HG03095 (cell line): ENCODE data around the gene EIF6.
"Not testable (repeated sequence)": the region's sequence is repeated elsewhere in the genome, so short reads cannot be mapped to it uniquely, and the experiment has no call there.

Experiments
- ATAC-seq: cut with Tn5 transposase; IDR thresholded peaks from one replicate; pipeline ENCODE4 v1.9.1; 2021; ENCODE audit warnings: moderate library complexity; ENCODE audit not compliant: unreplicated experiment

EIF6 gene

DNA sequence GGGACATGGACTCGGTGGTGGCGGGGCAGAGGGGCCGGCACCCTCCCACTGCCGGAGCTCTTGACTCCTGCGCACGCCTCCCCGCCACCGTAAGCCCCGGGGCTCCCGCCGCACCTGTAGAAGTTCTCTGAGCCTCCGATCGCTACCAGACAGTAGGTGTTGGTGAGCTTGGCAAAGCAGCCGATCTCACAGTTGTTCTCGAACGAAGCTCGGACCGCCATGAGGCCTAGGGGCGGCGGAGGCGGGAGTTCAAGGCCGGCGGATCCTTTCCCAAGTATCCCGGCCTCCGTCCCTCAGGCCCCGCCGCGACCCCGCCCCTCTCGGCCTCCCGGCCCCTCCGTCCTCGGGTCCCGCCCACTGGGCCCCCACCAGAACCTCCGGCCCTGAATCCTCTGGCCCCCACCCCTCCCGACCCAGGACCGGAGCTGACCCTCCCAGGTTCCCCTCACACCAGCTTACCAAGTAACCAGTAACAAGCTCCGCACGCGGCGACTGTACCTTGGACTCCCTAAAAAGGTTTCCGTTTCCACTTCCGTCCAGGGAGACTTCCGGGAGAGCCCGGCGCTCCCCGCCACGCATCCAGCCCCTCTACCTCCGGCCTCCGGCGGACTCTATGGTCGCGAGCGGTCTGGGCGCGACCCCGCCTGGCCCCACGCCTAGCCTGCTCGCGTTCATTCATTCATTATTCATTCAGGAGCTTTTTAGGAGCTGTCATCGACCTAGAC, at the start of gene EIF6:
Gene EIF6 (minus strand): TSS at position 506 of the 725 bp plus-strand sequence. CDS start 285 bp downstream, at position 221.
- ATAC-seq: peak; percentile 79

DNA sequence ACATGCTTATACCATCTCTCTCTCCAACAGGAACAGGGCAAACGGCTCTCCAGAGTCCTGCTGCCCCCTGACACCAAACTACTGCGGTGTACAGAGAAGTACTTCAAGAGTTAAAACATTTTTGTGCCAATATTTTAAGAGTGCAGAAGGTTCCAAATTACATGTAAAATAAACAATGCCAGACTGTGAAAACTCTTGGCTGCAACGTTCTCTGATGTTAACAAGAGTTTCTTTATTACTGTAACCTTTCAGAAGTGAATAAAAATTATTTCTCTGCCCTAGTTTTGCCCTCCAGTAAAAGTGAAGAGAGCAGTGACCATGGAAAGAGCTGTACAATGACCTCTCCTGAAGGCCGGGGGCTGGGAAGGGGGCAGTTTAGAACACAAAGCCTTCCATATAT, 49.0 kb upstream of the EIF6 start:
- ATAC-seq: no peak

DNA sequence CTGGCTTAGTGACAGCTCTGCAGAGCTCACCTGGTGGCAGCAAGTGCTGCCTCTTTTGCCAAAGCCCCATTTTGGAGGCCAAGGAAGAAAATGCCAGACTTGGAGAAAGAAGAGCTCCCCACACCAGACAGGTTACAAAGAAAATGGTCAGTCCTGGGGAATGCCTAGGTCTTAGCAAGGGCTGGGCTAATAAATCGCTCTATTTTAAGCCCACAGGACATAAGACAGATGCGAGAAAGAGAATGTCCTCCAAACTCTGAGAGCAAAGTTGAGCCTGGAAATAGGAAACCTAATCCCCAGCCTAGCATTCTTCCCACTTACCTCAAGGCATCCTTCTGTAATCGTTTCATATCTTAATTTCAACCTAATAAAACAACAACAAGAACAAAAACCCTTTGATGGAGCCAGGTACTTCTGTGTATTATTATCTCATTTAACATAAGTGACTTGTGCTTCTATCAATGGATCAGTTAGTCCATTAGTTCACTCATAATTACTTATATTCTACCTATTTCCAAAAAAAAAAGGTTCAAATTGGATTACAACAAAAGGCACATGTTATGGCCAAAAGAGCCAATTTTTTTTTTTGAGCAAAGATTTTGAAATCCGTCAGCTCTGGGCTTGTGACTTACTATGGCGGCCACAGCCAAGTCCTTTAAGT, 48.1 kb upstream of the EIF6 start:
- no peak for ATAC-seq

DNA sequence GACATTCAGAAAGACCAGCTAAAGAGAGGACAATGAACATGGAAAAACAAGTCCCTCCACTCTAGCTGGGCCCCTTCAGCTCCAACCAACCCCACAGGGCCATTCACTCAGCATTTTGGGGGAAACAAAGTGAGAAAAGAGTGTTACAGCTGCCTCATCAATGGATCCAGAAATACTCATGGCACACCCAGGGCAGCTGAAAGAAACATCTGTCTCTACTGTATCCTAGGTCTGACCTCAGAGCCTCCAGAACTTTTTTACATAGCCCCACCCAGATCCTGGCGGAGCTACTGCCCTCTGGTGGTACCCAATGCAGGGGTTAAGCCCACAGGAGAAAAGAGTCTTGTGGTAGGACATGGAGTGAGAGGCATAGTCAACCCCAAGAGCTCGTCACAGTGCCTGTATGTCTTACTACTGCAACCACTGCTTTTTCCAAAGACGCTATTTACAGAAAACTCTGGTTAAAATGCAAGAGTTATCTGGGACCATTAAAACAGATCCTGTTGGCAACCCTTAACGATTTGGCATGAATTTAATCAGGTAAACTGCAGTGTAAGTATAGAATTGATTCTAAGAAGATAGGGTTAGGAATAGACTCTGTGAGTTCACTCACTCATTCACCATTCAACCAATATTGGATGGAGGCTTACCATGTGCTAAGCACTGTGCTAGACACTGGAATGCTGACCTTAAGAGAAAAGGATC, 45.0 kb upstream of the EIF6 start:
- ATAC-seq: no peak

DNA sequence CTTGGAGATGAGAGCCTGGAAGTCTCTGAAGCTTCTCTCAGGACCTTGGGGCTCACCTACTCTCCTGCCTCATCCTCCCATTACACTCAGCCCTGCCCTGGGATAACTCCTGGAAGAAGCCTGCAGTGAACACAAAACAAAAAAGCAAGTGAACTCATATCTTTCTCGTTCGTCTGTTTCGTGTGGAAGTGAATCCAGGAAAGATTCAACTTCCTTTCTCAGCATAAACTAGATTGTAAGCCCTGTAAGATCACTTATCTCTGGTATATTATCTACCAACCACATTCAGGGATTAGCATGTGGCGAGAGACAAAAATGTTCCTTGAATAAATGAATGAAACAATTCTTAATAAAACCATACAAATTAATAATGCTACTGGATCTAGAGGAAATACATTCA, 44.1 kb upstream of the EIF6 start:
- no peak for ATAC-seq

DNA sequence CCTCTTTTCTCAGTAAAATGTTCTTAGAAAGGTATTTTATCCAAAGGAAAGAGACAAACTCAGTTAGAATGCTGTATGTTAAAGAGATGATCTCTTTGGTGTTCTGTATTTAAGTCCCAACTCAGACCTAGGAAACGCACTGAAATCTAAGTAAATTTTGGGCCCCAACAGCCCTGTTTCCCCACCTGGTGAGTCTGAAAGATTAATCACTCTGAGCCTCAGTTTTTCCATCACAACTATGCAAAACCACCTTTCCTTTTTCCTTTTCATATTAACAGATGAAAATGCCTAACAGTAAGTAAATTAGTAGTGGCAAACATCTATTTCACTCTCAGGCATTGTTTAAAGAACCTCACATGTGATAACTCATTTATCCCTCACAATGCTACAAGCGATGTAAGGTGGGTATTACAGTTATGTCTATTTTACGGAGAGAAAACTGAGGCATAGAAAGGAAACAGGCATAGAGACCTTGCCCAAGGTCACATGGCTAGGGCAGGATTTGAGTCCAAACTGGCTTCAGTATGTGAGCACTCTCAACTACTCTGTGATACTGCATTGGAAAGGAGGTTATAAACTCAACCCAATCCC, 43.6 kb upstream of the EIF6 start:
- no peak for ATAC-seq

DNA sequence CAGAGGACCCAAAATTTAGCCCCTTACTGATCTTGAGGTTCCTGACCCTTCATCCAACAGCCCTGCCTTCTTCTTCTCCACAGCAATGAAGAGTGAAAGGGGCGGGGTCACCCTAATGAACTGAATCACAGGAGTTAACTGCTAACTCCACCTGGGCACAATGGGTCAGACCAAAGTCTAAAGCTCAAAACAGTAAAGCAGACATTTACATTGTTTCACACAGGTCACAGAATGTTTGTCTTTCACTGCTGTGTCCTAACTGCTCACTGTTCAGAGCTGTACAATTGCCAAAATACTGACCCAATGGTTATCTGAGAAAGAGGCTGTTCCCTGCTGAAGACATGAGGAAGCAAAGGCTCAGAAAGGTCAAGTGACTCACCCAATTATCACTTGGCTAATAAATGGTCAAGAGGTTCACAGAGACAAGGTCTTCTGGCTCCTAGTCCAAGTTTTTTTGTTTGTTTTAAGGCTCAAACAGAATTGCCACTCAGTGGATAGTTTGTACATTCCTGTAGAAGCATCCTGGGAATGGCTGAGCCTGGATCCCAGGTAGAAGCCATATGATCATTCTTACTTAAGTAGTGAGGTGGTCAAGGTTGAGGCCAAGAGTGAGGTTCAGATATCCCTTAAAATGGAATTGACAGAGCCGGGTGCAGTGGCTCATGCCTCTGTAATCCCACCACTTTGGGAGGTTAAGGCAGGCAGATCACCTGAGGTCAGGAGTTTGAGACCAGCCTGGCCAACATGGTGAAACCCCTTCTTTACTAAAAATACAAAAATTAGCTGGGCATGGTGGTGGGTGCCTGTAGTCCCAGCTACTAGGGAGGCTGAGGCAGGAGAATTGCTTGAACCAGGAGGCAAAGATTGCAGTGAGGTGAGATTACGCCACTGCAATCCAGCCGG, 42.8 kb upstream of the EIF6 start:
- no peak for ATAC-seq

DNA sequence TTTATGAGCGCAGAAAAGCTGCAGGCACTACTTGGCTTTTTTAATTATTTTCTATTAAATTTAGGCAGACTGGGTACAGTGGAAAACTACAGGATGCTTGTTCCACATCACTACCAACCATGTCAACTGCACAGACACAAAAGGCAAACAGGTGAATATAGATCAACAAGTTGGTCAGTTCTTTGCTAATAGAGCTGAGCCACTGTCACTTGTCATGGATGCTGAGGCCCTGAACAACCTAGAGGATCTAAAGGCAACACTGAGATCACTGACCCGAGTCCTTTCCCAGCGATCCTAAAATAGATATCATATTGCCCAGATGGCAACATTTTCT, 42.1 kb upstream of the EIF6 start:
- ATAC-seq: no peak

DNA sequence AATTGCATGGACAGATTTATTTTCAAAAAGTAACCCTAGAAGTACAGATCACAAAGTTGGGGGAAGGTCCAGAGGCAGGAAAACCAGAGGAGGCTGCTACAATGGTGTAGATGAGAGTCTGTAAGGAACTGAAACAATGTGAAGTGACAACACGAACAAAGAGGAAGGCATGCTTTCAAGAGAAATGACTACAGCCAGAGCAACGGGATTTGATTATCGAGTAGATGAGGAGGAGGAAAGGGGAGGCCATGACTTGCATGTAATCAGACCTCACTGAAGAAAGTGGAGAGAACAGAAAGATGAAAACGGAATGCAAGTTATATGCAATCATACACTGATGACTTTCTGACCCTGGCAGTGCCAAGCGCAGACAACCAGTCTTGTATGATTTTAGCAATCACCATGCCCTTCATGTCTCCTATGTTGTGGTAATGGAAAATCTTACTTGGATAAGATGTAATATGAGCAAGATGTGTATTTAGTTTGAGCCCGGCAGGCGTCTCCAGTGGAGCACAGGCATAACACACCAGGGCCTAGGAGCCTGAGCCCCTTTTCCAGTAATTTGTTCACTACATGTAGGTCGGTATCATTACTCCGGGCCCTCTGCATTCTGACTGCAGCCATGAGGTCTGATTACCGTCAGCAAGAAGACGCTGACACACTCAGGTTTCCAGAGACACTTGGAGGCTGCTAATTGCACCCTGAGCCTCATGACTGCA, 41.6 kb upstream of the EIF6 start:
- ATAC-seq: no peak

DNA sequence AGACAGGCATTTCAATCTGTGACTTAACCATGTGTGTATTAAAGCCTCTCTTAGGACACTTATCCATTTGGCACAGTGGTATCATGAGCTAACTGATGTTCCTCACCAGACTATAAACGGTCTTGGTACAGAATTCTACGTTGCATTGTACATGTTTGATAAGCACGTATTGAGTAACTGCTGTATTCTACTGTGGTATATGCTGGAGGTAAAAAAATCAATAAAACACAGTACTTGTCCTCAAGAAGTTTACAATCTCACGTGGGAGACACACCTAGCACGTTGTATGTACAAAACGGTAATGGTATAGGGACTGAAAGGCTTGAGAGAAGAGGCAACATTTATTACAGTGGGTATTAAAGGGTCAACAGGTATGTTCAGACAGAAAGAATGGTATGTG, 40.8 kb upstream of the EIF6 start:
- ATAC-seq: no peak

DNA sequence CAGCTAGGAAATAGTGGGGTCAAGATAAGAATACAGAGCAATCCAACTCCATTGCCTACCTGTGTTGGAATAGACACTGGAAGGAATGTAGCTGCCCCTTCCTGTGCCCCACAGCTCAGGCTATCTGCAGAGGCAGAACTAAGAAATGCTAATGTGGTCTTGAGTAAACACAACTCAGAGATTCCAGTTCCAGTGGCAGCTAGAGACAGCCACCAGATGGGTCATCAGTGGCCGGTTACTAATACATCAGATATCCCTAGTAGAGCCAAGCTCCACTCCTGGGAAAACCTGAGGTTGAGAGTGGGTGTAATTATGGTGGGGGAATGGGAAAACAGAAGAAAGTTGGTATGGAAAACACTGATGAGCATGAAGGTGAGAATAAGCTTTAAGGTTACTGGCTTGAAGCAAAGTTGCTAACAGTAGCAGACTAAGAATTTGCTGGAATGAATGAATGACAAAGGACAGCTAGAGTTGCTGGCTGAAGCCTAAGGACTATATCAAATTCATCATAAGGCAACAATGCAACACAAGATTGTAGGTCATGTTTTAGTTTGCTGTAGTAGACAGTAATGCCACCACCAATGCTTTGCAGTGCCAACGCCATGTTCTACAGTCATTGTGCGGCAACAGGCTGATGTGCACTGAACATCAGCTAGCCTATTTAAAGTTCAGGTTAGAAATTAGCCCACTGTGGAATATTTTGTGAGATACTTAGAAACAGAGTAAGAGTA, 36.0 kb upstream of the EIF6 start:
- no peak for ATAC-seq

DNA sequence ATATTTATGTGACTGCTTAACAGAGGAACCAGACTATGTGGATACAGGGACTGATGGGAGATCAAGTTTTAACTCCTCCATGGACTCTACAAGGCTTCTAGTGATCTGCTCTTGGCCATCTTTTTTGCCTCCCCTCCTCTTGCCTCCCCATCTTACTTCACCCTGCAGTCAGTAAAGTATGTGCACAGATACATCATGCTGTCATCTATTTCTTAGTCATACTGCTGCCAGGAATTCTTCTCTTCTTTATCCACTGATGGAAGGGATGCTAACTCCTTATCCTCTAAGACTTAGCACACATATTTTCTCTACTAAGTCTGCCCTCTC, 35.3 kb upstream of the EIF6 start:
- no peak for ATAC-seq

DNA sequence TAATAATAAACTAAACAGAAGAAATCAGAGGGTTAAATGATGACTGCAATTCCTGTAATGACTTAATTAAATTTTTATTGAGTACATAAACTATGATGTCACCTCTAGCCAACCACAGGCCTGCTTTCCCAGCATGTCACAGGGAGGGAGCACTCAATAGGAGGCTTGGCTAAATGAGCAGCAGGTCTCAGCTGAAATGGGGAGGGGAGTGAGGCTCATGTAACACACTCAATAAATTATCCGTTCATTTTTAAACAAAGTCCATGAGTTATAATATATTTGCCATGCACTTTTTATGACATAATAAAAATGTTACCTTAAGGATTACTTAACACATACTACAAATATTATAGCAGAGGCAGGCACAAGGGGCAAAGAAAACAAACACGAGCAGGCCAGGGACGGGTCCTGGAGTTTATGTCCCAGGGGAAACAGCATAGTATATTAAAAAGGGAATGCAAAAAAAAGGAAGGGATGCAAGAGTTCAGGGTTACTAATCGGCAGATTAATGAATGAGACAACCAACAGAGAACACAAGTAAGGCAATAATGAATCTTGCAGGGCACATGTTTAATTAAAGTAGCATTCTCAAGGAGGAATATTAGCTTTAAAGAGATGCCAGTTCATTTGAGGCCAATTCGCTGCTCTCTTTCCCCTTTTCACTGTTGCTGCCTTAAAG, 34.8 kb upstream of the EIF6 start:
- no peak for ATAC-seq

DNA sequence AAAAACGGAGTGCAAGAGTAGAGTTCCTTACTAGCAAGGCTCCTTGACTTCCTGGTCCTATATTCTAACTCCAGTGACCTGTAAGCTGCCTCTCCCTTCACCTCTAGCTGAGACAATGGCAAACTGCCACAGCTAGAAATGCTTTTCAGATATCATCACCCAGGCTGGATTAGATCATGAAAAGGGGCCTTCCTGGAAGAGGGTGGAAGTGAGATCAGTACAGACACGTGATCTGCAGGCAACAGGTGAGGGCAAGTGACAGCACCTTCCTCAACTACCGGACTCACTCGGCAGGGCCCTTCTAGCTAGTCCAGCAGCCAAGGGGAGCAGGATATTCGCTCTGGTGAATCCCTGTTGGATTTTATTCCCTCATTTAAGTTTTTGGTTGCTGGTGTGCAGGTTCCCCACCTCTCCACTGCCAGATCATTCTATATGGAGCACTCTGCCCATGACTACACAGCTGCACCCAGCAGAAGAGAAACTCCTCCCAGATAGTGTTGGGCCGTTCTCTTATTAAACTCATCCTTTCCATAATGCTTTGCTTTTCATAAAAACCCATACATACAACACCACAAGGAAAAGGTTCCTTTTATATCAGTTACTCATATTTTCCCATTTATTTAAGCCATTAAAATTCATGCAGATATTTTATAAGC, 34.1 kb upstream of the EIF6 start:
- ATAC-seq: no peak

DNA sequence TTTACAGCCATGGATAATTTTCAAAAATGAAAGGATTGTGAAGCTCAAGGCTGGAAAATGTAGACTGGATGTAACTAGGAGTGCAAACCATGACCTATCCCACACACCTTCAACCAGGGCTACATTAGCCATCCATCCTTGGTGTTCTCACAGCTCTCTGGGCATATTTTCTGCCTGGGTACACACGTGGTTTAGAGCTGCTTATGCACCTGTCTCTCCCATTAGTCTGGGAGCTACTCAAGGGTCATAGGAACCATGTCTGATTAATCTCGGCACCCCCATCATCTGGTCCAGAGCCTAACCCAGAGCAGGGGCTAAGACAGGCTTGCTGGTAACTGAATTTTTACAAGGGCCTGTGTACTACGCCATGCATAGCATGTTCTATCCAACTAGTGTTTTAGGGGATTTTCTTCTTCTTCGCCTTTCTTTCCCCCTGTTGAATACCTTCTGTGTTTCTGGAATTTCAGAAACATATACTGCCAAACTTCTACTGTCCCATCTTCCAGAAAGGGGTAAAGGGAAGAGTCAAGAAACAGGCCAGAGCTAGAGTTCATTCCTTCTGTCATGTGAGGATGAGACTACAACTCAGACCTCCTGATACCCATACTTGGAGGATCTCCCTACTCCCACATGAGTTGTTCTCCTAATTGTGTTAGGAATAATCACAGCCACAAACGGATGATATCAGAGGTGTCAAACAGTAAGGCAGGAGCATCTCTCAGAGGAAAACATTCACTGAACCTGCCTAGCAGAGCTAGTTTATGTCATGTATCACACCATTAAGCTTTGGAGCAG, 33.0 kb upstream of the EIF6 start:
- no peak for ATAC-seq

DNA sequence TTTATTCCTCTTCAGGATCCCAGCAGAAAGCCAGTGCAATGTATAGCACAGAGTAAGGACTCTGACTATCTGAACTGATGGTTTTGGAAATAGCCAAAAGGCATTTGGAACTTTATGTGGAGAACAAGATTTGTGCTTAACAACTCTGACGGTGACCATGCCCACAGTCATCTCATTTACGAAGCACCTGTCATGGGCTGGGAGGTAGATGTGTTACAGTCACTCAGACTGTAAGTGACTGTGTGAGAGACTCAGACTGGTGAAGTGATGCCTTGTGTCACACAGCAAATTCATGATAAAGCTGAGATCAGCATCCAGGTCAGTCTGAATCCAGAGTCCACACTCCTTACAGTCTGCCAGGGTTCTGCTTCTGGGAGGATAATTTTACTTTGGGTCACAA, 31.5 kb upstream of the EIF6 start:
- no peak for ATAC-seq

DNA sequence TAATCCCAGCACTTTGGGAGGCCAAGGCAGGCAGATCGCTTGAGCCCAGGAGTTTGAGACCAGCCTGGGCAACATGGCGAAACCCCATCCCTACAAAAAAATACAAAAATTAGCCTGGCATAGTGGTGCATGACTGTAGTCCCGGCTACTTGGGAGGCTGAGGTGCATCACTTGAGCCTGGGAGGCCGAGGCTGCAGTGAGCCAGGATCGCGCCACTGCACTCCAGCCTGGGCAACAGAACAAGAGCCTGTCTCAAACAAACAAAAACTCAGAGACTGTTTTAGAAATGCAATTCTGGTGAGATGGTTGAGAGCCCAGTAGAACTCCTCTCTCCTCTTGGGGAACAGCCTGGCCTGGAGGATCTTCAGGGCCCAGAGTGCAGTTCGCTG, 31.1 kb upstream of the EIF6 start:
- not testable (repeated sequence) for ATAC-seq
